ENCODE measurements around the gene ADAMTS19. TPM values are rescaled to one million over a fixed set of nuclear protein-coding genes. Genes with fewer than 3 reads are reported as not detected.

ADAMTS19 gene
- total RNA-seq, 4 donors from 2014 or later, result not detected

DNA sequence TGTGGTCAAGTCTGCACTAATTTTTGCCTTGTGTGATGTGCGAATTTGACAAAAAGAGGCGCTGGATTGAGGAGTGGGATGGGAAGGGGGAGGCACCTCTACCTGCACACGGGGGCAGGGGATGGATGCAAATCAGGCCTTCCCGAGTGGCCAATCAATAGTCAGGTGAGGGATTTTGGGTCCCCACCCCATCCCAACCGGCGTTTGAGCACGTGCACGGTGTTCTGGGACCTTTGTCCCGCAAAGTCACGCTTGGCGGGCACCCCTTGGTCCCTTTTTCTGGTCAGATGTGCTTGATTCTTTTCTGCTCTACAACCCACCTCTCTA, 685 bp upstream of the ADAMTS19 start:
- intact Hi-C loops (cut with DNase I), result no loop called here
- no peak overlapping the region for H3K27ac ChIP-seq
- no peaks in the 10 kb centered on the region for H3K36me3 ChIP-seq
- no peak overlapping the region for H3K4me3 ChIP-seq (replicated peaks in 1 of 3)
- H3K4me1 ChIP-seq, result peaks cover 0 to 4% of the 10 kb centered on the region in 2 donors
- DNase-seq, result no peak
- H3K9me3 ChIP-seq, result no peaks in the 10 kb centered on the region
- H3K27me3 ChIP-seq, result no peaks in the 10 kb centered on the region
- TF ChIP-seq, protein P1, sequence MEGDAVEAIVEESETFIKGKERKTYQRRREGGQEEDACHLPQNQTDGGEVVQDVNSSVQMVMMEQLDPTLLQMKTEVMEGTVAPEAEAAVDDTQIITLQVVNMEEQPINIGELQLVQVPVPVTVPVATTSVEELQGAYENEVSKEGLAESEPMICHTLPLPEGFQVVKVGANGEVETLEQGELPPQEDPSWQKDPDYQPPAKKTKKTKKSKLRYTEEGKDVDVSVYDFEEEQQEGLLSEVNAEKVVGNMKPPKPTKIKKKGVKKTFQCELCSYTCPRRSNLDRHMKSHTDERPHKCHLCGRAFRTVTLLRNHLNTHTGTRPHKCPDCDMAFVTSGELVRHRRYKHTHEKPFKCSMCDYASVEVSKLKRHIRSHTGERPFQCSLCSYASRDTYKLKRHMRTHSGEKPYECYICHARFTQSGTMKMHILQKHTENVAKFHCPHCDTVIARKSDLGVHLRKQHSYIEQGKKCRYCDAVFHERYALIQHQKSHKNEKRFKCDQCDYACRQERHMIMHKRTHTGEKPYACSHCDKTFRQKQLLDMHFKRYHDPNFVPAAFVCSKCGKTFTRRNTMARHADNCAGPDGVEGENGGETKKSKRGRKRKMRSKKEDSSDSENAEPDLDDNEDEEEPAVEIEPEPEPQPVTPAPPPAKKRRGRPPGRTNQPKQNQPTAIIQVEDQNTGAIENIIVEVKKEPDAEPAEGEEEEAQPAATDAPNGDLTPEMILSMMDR (IDR thresholded peaks at IDR 0.05), result no peak
- no peak for TF ChIP-seq POLR2A (IDR thresholded peaks at IDR 0.05)
- 29 to 31% methylated on average over 11 of the region's 11 CpGs for WGBS, 2 donors

DNA sequence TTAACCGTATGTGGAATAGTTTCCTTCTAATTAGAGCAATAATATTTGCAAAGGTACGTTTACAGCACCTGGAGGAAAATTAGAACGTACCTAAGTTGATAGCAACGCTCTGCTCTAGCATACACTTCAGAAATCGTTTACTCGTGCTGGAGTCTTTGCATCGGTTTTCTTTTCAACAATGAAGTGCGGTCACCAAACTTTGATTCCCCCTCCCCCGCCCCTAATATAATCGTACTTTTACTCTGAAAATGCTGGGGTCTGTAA, 506 bp downstream of the ADAMTS19 start:
- Histone ChIP-seq H3K4me1 (peaks cover 0 to 4% of the 10 kb centered on the region in 2 donors), H3K27ac (no peak overlapping the region), H3K9me3 (no peaks in the 10 kb centered on the region), H3K27me3 (no peaks in the 10 kb centered on the region), H3K4me3 (replicated peaks in 1 of 3) (no peak overlapping the region), H3K36me3 (no peaks in the 10 kb centered on the region)
- 1% methylated on average over 10 of the region's 10 CpGs for WGBS, 2 donors
- intact Hi-C loops (cut with DNase I), result no loop called here
- no peak for DNase-seq
- TF ChIP-seq, protein P1 (IDR thresholded peaks at IDR 0.05), result no peak
- TF ChIP-seq POLR2A (IDR thresholded peaks at IDR 0.05), result no peak

DNA sequence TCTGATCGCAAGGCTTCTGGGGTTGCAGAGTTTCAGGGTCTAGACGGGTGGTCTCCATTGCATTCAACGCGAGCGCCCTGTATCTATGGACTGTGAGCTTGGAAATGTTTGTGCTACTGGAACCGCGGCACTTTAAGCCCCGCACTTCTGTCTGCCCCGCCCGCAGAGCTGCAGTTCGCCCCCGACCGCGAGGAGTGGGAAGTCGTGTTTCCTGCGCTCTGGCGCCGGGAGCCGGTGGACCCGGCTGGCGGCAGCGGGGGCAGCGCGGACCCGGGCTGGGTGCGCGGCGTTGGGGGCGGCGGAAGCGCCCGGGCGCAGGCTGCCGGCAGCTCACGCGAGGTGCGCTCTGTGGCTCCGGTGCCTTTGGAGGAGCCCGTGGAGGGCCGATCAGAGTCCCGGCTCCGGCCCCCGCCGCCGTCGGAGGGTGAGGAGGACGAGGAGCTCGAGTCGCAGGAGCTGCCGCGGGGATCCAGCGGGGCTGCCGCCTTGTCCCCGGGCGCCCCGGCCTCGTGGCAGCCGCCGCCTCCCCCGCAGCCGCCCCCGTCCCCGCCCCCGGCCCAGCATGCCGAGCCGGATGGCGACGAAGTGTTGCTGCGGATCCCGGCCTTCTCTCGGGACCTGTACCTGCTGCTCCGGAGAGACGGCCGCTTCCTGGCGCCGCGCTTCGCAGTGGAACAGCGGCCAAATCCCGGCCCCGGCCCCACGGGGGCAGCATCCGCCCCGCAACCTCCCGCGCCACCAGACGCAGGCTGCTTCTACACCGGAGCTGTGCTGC, 1.0 kb downstream of the ADAMTS19 start:
- 0 to 3% methylated on average over 14 to 31 of the region's 88 CpGs for WGBS, 2 donors
- H3K4me1 ChIP-seq, result peaks cover 0 to 4% of the 10 kb centered on the region in 2 donors
- TF ChIP-seq POLR2A (IDR thresholded peaks at IDR 0.05), result no peak
- TF ChIP-seq, protein P1 (IDR thresholded peaks at IDR 0.05), result no peak
- H3K27ac ChIP-seq, result no peak overlapping the region
- intact Hi-C loops (cut with DNase I), result no loop called here
- H3K9me3 ChIP-seq, result no peaks in the 10 kb centered on the region
- no peak overlapping the region for H3K4me3 ChIP-seq (replicated peaks in 1 of 3)
- H3K27me3 ChIP-seq, result no peaks in the 10 kb centered on the region
- no peaks in the 10 kb centered on the region for H3K36me3 ChIP-seq
- DNase-seq, result no peak

DNA sequence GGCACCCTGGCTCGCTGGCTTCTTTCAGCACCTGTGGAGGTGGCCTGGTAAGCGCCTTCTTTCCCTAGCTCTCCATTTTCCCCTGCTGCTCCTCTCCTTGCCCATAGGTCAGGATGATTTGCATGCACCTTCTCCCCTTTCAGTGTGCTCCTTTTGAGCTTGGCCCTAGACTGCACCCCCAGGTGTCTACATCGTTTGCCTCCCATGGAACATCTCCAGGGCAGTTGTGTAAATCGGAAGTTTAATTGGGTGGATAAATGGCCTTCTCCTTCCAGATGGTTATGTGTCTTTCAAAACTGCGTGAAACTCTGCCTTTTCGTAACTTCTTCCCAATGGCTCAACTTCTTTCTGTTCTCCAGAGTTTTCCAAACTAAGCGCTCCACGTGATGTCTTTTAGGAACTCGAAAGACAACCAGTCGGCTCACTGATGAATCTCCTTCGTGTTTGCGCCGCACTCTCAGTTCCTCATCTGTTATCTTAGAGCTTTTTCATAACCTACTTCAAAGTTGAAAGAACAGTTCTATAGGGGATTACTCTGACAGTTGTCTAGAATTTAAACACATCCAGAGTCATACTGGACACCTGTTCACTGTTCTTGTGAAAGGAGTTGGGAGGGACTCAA, 1.7 kb downstream of the ADAMTS19 start:
- DNase-seq, result no peak
- 47 to 50% methylated on average over 13 of the region's 13 CpGs for WGBS, 2 donors

More for the DNA sequence above, 1.7 kb downstream of the ADAMTS19 start:
- no peaks in the 10 kb centered on the region for H3K36me3 ChIP-seq
- peaks cover 0 to 4% of the 10 kb centered on the region in 2 donors for H3K4me1 ChIP-seq
- no peaks in the 10 kb centered on the region for H3K9me3 ChIP-seq
- TF ChIP-seq, protein P1 (IDR thresholded peaks at IDR 0.05), result no peak
- no peak for TF ChIP-seq POLR2A (IDR thresholded peaks at IDR 0.05)
- no peak overlapping the region for H3K4me3 ChIP-seq (replicated peaks in 1 of 3)
- H3K27me3 ChIP-seq, result no peaks in the 10 kb centered on the region
- no peak overlapping the region for H3K27ac ChIP-seq
- intact Hi-C loops (cut with DNase I), result no loop called here
